ENCODE data around the gene FYN.

FYN gene

DNA sequence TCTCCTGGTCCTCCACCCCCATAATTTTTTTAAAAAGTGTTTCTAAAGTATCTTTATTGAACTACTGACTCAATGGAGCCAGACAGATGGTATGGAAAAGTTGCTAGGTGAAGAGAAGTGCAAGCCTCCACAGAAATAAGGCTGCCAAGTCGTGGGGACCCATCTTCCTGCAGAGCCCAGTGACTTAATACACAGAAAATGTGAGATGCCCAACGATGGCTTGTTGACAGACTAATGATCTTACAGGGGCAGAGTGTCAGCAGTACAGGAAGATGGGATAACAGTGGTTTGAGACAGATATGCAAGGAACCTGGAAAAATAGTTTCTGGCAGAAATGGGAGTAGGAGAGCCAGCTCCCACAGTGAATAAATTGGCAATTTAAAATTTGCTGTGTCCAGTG lies 43.3 kb downstream of the FYN start:
- DNase-seq: no peak

DNA sequence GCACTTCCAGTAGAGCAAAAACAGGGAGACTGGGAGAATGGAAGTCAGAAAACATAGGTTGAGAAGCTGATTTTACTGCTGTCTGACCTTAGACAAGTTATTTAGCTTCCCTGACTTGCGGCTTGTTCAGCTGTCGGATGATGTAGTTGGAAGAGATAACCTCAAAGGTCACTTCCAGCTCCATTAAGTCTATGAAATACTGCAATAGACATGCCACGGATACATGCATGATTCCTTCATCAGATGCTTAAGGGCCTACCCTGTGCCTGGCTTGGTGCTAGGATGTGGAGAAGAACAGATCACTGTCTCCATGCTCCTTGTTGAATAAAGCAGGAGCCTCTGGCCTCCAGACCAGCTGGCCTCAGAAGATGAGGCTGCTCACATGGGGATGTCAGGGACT lies 43.7 kb downstream of the FYN start:
- DNase-seq: no peak

- DNase-seq: no peak
These were observed 44.4 kb downstream of the FYN start for GRCh38 chr6:111828809-111829208.

DNA sequence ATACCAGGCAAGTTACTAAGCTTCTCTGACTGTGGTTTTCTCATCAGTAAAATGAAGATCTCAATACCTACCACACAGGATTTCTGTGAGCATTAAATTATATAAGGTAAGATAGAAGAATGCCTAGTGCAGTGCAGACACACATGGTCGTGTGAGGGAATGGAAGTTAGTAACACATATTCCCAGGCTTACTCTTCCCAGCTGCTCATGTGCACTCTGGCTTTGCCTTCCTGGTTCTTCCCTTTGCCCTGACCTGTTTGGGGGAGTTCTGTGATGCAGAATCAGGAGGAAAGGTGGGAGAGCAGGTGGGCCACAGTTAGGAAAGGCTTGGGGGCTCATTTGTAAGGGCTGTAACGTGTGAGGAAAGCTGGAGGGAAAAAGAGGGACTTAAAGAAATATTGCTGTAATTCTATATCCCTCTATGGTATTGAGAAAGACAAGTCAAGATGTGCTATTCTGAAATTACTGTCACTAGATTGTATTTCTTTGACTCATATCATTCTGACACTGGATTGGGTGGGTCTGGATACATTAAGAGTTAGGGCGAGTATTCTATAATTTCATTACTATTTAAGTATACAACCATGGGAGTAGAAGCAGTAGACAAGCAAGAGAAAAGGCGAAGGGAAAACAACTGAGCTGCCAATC lies 47.7 kb downstream of the FYN start:
- no peak for DNase-seq

- no peak for DNase-seq
These were observed 48.5 kb downstream of the FYN start for GRCh38 chr6:111824608-111825337.

DNA sequence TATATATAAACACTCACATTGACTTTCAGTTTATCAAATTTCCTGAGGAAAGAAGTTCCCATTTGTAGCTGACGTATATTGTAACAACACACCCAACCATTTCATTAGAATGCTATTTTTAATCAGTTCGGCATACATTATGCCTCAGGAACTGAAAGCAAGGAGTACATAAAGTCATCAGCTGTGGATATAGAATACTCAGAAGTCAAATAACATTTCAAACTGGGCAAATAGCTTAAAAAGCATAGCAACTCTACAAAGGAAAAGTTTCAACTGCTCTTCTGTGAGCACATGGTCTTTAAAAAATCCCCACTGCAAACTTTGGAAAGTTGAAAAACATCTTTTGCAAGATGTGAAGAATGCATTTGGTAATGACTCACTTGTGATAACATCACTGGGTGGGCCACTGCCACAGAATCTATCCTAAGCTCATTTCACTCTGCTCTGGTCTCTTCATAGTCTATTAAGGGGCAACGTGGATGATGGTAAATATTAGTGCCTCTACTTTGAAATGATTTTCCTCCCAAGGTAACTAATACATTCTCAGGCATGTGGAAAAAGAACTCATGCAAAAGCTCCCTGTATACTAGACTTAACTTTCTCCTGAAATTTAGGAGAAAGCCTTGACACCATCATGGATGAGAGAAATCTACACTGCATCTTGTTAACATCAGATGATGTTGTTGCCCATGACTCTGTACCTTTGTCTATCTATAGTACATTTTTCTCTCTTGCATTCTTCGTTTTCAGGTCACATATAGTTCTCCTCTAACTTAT lies 49.2 kb downstream of the FYN start:
- DNase-seq: peak in 1 of 2 donors; percentile 70

GRCh38 chr6:111823012-111823411 lies 50.2 kb downstream of the FYN start:
- DNase-seq: no peak

- DNase-seq: no peak
These were observed 53.8 kb downstream of the FYN start for GRCh38 chr6:111819458-111819857.

GRCh38 chr6:111818539-111819226 lies 54.6 kb downstream of the FYN start:
- DNase-seq: no peak

- no peak for DNase-seq
These were observed 55.7 kb downstream of the FYN start for GRCh38 chr6:111817451-111818120.

DNA sequence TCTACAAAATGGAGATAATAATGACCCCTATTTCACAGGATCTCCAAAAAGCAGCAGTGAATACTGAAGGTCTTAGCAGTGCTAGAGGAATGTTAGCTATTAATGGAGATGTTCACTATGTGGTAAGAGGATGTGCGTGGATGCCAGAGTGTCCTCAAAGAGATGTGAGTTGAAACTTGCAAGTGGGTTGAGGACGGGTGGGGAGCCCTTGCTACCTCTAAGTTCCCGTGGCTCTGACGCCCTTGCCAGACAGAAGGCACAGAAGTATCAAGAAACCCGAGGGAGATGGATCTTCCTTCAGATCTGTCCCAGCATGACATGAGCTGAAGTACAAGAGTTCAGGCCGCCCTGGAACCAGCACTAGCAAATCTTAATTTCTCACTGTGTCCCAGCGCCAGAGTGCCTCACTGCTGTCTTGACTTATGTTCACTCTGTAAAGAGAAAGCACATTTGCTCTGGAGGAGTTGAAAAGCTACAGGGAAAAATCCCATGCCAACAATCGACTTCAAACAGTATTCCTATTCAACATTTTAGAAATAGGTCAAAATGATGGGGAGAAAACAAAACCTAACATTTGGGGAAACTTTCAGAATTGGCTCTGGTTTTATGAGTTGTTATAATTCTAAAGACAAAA lies 59.5 kb downstream of the FYN start:
- DNase-seq: peak in 1 of 2 donors; percentile 31

GRCh38 chr6:111813237-111813636 lies 60.0 kb downstream of the FYN start:
- DNase-seq: peak in 1 of 2 donors; percentile 29

GRCh38 chr6:111812060-111813038 lies 60.9 kb downstream of the FYN start:
- peak in 1 of 2 donors; percentile 36 for DNase-seq

DNA sequence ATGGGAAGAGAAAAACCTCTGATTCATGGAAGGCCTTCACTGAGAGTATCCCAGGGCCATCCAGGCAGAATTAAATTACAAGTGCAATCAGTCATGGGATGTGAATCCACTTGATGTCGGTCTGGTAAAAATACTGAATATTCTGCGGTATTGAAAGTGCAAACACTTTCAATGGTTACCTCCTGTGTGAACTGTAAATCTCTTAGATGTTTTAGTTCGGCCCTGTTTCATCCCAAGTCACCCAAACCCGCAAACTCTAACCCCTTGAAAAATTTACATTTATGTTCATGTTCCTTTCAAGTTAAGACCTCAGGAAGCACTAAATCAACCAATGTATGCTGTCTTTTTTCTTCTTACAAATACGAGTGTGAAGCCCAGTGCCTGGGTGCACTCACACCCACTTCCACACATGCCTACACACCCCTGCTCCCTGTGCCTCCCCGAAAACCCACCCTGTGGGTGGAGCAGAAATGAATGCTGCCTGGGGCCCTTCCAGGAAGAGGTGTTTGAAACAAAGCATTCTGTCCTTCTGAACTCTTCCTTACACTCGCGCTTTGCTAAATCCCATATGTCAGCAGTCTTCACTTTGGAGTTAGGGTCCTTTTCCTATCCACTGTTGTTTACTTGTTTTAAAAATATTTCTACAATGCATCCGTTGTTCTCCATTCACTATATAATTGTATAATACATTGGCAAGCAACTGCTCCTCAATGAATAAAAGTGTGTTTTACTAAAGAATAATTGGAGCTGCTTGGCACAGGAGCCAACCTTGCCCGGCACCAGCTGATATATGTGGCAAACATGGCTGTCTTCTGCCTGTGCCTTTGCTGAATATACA lies 62.7 kb downstream of the FYN start:
- peak in 1 of 2 donors; percentile 54 for DNase-seq

DNA sequence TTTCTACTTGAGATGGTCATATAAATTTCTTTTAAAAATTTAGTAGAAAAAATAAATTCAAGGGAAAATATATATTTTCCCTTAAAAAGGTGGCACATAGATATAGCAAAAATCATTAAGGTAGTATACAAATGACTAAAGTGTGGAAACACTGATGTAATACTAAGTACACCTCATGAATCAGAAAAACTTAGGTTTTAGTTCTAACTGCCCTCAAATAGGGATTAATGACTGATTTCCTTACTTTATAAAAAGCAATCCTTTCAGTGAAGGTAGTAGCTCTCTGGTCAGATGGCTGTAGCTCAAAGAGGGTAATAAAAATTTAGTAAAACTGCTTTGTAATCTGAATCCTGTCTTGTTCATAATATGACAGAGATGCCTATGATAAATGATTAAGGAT lies 63.5 kb downstream of the FYN start:
- no peak for DNase-seq

DNA sequence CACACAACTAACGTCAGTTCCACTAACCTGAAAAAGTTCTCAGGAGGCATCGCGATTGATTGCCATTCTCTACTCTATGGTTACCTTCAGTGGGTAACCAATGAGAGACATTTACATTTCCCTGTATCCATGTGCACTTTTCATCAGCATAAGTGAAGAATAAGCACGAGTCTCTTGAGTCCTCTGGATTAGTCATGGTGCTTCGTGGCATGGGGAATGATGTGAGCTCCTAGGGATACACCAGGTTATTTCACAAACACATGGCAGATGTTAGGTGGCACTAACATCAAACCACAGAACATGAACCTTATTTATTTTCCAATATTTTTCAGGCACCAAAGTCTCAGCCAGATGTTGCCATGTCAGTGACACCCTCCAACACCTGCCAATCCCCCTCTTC lies 64.0 kb downstream of the FYN start:
- DNase-seq: no peak

DNA sequence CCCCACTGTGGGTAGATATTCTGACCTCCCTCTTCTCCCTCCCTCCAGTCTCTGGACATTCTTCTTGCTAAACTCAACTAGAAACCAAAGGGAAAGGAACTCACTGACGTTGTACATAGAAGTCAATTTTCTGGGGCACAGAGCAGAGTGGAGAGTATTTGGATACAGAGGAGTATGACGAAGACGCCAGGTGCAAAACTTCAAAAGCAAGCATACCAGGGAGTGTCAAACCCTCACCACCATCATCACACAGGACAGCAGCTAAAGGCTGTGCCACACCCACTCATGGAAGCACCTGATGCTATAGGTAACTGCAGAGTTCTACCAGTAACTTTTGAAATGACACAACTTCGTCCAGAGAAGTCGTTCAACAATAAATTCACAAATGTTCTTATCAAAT lies 64.8 kb downstream of the FYN start:
- DNase-seq: peak; percentile 32 to 52

- no peak for DNase-seq
These were observed 66.4 kb downstream of the FYN start for GRCh38 chr6:111806561-111807497.

- no peak for DNase-seq
These were observed 67.1 kb downstream of the FYN start for GRCh38 chr6:111806165-111806547.

Data from CD4-positive, alpha-beta T cell treated with Interleukin-4 for 1 hour (primary cell).